Fibroblast of the aortic adventitia (primary cell): ENCODE data around the gene GVQW3. TPM values are rescaled to one million over a fixed set of nuclear protein-coding genes. Genes with fewer than 3 reads are reported as not detected.

Experiments used
- DNase-seq: peaks from one replicate; pipeline ENCODE4 v3.0.0-alpha.2; 2010; ENCODE audit warnings: low read depth
- H3K4me3 ChIP-seq: 2 replicates; pipeline ENCODE4 v1.5.1; 2011; ENCODE audit warnings: low read depth, mild to moderate bottlenecking, control low read depth, low read length, moderate library complexity
- total RNA-seq: library from RNA; depleted of rRNA; stranded (reverse); fragments of >200 nt; gene quantifications from 2 replicates; pipeline ENCODE4 v1.2.3, GENCODE V29; 2012; ENCODE audit warnings: low replicate concordance
- TF ChIP-seq, protein P1 (sequence below): IDR thresholded peaks from 2 replicates; pipeline ENCODE4 v1.5.1; 2011; ENCODE audit warnings: mild to moderate bottlenecking, low read length, control low read depth, inconsistent platforms; ENCODE audit not compliant: insufficient read depth

Gene GVQW3
- total RNA-seq, 1 donor = 4.2 TPM

DNA sequence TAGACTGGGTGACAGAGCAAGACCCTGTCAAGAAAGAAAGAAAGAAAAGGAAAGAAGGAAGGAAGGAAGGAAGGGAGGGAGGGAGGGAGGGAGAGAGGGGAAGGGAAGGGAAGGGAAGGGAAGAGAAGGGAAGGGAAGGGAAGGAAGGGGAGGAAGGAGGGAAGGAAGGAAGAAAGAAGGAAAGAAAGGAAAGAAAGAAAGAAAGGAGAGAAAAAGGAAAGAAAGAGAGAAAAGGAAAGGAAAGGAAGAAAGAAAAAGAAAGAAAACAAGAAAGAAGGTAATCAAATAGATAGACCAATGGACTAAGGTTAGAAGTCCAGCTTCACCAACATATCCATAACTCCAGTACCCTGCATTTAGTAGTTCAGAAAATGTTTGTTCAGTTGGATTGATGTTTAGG lies 45.5 kb downstream of the GVQW3 start:
- no peak for DNase-seq
- no peak overlapping the region for H3K4me3 ChIP-seq
- TF ChIP-seq, protein P1, sequence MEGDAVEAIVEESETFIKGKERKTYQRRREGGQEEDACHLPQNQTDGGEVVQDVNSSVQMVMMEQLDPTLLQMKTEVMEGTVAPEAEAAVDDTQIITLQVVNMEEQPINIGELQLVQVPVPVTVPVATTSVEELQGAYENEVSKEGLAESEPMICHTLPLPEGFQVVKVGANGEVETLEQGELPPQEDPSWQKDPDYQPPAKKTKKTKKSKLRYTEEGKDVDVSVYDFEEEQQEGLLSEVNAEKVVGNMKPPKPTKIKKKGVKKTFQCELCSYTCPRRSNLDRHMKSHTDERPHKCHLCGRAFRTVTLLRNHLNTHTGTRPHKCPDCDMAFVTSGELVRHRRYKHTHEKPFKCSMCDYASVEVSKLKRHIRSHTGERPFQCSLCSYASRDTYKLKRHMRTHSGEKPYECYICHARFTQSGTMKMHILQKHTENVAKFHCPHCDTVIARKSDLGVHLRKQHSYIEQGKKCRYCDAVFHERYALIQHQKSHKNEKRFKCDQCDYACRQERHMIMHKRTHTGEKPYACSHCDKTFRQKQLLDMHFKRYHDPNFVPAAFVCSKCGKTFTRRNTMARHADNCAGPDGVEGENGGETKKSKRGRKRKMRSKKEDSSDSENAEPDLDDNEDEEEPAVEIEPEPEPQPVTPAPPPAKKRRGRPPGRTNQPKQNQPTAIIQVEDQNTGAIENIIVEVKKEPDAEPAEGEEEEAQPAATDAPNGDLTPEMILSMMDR = no peak

DNA sequence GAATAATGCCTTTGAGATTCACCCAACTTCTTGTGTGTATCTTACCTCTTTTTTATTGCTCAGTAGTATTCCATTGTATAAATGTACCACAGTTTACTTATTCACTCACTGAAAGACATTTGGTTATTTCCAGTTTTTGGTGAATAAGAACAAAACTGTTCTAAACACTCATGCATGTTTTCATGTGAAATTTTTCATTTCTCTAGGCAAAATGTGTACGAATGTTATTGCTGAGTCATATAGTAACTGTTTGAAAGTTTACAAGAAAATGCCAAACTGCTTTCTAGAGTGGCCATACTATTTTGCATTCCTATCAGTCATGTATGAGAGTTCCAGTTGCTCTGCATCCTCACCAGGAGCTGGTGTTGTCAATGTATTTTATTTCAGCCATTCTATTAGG lies 54.9 kb downstream of the GVQW3 start:
- no peak for DNase-seq
- TF ChIP-seq, protein P1 = no peak
- no peak overlapping the region for H3K4me3 ChIP-seq

DNA sequence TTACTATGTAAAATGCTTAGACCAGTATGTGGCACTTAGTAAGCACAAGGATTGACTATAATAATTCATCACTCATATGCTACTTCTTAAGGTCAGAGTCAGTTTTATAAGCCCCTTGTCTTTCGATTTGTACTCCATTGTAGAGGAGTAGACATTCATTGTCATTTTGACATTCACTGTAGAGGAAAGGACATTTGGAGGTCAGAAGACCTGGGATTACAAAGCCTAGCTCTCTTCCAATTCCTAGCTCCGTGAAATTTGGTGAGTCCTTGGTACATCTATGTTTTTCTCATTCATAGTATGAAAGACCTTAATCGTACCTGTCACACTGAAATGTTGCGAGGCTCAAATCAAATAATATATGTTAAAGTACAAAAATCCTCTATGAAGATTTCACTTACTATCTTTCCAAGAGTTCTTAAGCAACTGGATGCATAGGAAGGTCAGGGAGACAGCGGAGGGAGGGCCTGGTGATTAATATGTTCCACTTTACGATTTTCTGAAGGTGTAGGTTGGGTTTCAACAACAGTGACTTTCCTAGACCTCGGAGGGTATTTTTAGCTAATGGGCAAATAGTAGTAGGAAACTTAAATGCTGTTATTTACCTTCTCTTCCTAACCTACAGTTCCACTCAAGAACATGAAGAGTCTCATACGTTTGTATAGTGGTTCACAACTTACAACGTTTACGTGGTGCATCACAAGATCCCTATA lies 62.3 kb downstream of the GVQW3 start:
- TF ChIP-seq, protein P1 = no peak
- DNase-seq = no peak
- H3K4me3 ChIP-seq = peak overlapping the region; percentile 97

DNA sequence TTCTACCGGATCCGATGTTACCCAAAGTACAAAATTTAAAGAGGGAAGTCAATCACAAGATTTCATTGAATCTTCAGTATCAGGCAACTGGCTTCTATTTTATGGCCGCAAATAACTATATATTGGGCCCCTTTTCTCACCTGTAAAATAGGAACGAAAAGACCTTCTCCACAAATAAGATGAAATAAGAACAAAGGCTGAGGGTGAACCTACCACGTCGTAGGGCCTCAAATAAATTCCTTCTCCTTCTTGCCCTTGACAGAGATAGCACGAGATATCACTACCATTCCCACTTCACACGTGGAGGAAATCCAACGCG lies 62.9 kb downstream of the GVQW3 start:
- TF ChIP-seq, protein P1 = no peak
- DNase-seq = no peak
- H3K4me3 ChIP-seq = peak overlapping the region; percentile 97

GRCh38 chr11:76444384-76445120 lies 63.4 kb downstream of the GVQW3 start, which contains the start of gene EMSY:
TSS of gene EMSY (plus strand) at chr11:76445018. CDS start at chr11:76446939, 1,921 bp downstream.
- peak; percentile 100 for DNase-seq
- peak within 1 kb of the TSS; percentile 97 for H3K4me3 ChIP-seq
- TF ChIP-seq, protein P1 = no peak

DNA sequence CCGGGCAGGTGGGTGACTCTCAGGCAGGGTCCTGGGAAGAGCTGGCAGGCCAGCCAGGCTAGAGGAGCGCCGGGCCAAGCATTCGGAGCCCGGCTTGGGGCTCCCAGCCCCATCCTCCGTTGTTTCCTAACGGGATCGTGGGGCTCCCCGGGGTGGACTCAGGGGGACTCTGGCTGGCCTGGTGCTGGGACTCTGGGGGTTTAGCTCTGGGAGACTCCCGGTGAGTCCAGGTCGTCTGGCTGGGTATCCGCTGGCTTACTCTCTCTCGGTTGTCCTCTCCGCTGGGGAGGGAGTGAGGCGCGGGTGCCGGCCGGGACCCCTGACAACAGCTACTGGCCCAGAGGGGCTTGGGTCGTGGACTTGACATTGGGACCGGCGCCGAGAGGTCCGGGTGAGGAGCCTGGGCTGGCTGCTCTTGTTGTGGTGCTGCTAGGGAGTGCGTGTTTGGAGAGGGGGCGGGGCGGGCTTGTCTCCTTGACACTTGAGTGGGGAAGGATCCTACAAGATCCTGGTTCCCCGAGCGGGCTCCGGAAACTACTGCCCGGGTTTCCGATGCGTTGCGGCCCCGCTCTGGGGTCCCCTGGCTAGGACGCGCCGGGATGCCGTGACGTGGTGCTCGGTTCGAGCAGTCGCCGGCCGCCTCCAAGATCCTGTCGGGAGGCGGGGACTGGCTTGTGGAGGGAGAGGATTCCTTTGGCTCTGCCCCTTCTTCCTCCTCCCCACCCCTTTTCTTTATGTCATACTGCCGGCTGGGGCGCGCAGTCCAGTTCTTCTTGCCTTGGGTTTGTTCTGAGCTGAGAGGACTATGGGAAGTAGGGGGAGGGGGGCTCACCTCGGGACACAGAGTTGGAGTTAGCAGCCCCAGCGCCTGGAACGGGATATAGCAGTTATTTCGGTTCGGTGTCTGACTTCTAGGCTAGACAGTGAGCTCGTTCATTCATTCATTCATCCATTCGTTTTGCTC lies 64.3 kb downstream of the GVQW3 start:
- DNase-seq = peak; percentile 74
- TF ChIP-seq, protein P1 = peak; percentile 6
- H3K4me3 ChIP-seq = peak overlapping the region; percentile 97
